ENCODE results near the gene RIPOR1.

DNA sequence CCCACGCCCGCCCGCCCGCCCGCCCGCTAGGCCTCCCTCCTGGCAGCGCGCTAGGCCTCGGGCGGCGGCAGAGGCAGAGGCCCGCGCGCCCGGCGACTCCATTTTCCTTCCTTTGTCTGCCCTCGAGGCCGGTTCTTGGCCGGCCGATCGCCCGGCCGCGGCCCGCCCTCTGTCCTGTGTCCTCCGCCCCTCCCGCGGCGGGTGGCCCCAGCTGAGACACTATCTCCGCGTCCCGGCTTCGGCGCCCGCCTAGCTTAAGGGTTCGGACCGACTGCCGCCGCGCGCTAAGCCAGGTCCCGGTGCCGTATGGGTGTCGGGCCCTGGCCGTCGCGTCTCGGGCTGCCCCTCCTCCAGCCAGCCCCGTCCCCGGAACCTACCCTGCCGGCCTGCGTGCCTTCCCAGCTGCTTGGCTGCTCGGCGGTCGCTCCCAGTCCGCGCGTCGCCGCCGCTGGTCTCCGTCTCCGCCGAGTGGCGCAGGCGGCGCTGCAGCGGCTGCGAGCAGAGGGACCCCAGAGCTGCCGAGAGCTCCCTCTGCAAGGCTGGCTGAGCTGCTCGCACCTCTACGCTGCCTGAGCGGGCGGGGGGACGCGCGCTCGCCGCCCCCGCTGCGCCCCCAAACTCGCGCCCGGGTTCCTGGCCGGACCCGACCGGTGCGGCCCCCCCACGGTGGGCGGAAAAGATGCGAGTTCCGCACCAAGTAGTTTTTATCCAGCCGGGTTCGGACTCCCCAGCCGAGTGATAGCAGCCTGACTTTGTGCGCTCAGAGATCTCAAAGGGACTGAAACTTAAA is 34.5 kb downstream of the RIPOR1 start:
- TF ChIP-seq, protein P1, sequence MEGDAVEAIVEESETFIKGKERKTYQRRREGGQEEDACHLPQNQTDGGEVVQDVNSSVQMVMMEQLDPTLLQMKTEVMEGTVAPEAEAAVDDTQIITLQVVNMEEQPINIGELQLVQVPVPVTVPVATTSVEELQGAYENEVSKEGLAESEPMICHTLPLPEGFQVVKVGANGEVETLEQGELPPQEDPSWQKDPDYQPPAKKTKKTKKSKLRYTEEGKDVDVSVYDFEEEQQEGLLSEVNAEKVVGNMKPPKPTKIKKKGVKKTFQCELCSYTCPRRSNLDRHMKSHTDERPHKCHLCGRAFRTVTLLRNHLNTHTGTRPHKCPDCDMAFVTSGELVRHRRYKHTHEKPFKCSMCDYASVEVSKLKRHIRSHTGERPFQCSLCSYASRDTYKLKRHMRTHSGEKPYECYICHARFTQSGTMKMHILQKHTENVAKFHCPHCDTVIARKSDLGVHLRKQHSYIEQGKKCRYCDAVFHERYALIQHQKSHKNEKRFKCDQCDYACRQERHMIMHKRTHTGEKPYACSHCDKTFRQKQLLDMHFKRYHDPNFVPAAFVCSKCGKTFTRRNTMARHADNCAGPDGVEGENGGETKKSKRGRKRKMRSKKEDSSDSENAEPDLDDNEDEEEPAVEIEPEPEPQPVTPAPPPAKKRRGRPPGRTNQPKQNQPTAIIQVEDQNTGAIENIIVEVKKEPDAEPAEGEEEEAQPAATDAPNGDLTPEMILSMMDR (conservative IDR thresholded peaks at IDR 0.05), result peak; percentile 63
- TF ChIP-seq ZFX (IDR thresholded peaks at IDR 0.05), result peak; percentile 91
